ENCODE data around the gene FHDC1. TPM values are rescaled to one million over a fixed set of nuclear protein-coding genes. Genes with fewer than 3 reads are reported as not detected.

FHDC1 gene
- total RNA-seq, 1 experiment from 2014 or later = 0.03 TPM

Other genes with a start within 250 kb of the FHDC1 start
- gene TIGD4, start 156.6 kb upstream of the FHDC1 start, total RNA-seq (2014; rRNA removed; shearing (Covaris generic)) = 0.18 TPM in 1 of 2 replicates, not detected in the other
- 38.1 and 46.4 TPM in 2 replicates for gene ARFIP1, start 156.4 kb upstream of the FHDC1 start, total RNA-seq (2014; rRNA removed; shearing (Covaris generic))

All from SJSA1 (cell line).